Melanocyte of skin (primary cell): ENCODE results near the gene CCDC142. TPM values are rescaled to one million over a fixed set of nuclear protein-coding genes. Genes with fewer than 3 reads are reported as not detected.

Source experiments
- total RNA-seq, 2 donors: library from RNA; depleted of rRNA; stranded (reverse); fragments of >200 nt; gene quantifications; 2 replicates each; pipeline ENCODE4 v1.2.3, GENCODE V29; 2012

CCDC142 gene, protein sequence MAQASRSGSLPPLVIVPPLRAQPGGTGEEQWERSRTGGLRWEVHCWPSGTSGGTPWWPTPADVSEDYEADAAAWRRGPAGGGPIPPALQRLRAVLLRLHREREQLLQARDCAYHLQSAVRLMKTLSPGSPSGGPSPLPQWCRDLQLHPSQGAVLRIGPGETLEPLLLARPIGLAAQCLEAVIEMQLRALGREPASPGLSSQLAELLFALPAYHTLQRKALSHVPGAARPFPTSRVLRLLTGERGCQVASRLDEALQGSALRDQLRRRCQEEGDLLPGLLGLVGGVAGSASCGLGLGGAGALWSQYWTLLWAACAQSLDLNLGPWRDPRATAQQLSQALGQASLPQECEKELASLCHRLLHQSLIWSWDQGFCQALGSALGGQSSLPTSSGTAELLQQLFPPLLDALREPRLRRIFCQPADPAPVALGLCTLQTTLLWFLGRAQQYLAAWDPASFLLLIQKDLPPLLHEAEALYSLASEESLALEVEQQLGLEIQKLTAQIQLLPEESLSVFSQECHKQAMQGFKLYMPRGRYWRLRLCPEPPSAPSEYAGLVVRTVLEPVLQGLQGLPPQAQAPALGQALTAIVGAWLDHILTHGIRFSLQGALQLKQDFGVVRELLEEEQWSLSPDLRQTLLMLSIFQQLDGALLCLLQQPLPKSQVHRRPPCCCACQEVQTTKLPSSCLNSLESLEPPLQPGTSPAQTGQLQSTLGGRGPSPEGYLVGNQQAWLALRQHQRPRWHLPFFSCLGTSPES
- 10 to 100 TPM; 22.6 to 24.1 TPM for total RNA-seq

DNA sequence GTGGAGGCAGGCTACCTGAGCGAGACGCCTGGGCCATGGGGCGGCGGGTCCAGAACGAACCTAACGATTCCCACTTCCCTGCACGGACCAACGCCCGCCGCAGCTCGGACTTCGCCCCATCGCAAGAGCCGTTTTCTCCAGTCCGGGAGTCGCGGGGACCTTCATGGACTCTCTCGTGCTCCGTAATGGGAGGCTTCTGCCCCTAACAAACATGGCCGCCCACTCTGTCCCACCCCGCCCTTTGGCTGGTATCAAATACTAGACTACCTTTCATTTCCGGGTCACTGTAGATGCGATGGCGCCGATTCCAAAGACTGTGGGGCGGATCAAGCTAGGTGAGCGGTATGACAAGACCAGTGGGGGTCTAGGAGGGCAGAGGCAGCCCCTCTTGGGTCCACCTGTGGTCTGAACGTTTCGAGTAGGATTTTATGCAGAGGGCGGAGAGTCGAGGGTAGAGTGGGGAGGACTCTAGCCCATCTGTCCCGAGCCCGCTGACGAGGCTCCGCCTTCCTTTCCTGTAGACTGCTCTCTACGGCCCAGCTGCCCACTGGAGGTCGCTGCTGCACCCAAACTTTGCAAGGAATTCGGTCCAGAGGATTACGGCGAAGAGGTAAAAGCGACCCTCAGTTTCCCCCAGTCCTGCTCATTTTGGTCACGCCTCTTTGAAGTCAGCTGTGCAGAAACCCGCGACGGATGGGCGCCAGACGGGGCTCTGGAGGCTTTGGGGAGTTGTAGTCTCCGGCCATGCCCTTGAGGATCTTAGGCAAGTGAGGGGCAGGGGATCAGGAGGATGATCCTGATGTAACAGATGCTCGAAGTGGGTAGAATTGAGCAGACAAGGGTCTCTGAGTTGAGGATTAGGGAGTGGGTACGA lies at the start of gene CCDC142, which contains the start of gene TTC31:
TSS of gene CCDC142 (minus strand) at position 198 of the 874 bp plus-strand sequence. CDS start at position 37, 161 bp downstream.
TSS of gene TTC31 (plus strand) at position 281 of the 874 bp plus-strand sequence. CDS start at position 296, 15 bp downstream.

DNA sequence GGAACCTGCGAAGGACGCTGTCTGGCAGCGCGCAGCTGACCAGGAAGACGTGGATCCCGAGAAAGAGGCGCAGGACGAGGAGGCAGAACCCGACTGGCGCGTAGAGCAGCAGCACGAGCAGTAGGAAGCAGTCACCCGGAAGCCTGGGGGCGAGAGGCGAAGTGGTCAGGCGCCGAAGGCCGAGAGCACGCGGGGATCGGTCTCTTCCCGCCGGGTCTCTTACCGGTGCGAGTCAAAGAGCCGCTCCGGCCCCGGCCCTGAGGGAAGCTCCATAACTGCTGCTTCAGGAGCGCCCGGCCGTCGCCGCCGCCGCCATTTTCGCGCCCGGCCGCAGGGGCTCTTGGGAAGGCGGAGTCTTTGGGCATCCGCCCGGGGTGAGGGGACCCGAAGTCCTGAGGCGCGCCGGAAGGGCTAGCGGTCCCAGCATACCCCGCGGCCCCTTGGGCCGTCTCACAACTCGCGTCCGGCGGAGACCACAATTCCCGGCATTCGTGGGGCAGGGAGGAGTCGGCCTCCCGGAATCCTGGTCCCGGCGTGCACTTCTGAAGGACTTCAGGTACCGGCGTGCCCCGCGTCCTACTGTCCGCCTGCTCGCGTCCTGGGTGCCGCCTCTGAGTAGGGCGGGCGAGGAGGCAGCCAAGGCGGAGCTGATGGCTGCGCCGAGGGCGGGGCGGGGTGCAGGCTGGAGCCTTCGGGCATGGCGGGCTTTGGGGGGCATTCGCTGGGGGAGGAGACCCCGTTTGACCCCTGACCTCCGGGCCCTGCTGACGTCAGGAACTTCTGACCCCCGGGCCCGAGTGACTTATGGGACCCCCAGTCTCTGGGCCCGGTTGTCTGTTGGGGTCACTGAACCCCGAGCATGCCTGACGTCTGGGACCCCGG lies 46.8 kb upstream of the CCDC142 start, which contains the start of the genes AUP1 and HTRA2:
TSS of gene AUP1 (minus strand) at position 350 of the 882 bp plus-strand sequence. CDS start at position 273, 77 bp downstream.
TSS of gene HTRA2 (plus strand) at position 577 of the 882 bp plus-strand sequence. CDS start at position 651, 74 bp downstream.

DNA sequence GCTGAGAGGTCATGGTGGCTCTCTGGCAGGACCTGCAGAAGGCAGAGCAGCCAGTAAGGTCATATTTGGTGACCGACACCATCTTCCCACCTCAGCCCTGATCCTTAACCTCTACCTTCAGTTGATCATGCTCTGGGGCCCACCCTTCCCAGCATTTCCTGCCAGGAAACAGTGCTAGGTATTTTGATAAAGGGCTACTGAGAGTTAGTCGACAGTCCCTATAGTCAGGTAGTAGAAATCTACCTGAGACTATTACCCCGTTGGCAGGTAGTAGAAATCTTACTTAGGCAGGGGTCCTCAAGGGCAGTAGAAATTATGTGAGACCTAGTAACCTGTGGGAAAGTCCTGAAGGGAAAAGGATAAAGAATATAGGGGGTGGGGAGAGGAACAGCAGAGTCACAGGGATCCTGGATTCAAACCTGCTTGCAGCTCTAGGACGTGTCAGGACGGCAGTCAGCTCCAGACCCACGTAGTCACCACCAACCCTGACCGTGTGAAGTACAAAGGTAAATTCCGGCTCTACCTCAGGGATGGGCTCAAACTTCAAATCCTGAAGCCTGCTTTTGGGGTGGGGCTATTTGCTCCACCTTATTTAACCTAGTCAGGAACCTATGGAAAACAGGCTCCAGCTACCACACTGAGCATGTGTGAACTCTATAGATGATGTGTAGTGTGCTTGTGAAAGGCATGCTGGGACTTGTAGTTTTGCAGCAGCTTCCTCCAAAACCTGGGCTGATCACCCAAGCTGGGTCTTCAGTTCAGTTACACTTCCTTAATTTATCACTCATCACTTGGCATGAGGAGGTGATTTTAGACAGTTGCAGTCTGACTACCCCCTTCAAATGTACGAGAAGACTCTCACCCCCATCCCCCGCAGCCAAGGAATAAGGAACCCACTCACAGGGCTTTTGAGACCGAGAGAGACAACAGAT lies 43.2 kb upstream of the CCDC142 start, which contains the start of gene DQX1:
TSS of gene DQX1 (minus strand) at position 515 of the 932 bp plus-strand sequence. CDS start at position 13, 502 bp downstream.

DNA sequence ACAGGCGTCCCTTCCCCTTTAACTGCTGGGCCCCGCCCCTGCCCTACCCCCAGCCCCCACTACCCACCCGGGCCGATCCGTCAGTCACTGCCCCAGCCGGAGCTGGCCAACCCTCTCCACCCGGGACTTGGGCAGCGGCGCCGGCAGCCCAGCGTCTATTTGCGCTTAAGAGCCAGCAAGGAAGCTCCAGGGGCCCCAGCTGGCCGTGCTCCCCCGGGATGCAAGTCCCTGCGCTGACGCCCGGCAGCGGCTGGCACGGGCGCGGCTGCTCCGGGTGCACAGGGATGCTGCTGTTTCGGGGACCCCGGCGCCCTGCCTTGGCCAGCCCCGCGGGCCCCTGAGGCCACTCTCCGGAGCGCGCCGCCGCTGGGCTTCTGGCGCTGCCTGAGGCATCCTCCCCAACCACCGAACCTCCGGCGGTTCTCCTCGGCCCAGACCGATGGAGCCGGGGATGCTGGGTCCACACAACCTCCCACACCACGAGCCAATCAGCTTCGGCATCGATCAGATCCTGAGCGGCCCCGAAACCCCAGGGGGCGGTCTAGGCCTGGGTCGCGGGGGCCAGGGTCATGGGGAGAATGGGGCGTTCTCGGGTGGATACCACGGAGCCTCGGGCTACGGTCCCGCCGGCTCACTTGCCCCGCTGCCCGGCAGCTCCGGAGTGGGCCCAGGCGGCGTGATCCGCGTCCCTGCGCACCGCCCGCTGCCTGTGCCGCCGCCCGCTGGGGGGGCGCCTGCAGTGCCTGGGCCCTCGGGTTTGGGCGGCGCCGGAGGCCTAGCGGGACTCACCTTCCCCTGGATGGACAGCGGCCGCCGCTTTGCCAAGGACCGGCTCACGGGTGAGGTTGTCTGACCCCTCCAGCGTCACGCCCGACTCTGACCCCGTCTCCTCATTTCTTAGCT lies 31.8 kb upstream of the CCDC142 start, which contains the start of gene TLX2:
TSS of gene TLX2 (plus strand) at position 83 of the 903 bp plus-strand sequence. CDS start at position 440, 357 bp downstream.

DNA sequence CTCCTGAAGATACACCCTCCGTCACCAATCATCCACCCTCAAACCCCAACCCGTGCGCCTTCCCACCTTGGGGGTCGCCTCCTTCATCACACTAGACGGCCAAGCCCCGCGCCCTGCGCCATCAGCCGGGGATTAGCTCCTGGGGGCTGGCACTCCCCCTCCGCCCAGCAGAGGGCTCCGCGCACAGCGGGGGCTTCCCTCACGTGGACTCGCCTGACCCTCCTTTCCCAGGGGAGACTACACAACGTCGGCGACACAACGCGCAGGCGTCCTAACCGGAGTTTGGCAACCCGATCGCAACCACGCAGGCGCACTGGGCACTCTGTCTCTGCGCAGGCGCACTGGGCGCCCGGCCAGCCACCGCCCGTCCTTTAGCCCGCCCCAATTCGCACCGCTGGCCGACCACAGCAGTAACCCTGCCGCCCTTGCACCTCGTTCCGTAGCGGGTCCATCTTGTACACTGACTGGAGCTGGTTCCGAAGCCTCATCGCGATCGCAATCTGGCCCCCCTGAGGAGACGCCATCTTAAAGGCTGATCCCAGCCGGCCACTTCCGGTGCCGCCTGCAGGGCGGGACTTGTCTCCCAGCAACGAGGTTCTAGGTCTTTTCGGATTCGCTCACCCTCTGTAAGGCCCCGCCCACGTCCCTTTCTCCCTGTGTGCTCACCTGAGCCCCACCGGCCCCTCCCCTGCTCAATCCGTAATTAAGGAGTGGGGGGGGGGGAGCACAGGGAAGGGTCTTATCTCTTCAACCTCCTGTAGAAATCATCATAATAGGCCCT lies 24.5 kb upstream of the CCDC142 start, which contains the start of gene PCGF1:
TSS of gene PCGF1 (minus strand) at position 551 of the 781 bp plus-strand sequence. CDS start at position 524, 27 bp downstream.

DNA sequence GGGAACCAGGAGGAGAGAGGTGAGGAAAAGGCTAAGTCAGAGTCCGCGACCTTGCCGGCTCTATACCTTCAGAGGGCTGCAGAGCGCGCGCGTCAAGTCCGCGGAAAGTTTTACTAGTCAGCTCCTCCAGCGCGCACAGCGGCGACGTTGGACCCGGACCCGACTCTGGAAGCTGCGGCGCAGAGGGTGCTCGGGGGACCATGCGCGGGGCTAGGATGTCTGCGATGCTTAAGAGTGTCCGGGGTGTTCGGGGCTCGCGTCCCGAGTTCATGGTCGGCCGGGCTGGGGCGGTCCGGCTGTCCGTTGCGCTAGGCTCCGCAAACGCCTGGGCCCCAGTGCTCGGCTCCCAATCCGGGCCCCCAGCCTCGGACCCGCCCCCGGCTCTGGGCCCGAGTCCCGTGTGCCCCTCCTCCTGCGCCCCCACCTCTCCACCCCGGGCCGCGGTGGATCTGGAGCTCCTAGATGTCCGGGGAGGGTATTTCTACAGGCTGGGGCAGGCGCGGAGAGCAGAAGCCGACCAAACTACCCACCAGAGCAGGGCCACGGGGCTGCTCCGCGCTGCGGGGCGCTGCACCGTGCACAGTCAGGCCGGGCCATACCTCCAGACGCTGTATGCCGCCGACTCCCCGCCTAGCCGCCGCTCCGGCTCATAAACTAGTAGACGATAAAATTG lies 16.6 kb upstream of the CCDC142 start, which contains the start of gene LBX2:
TSS of gene LBX2 (minus strand) at position 337 of the 673 bp plus-strand sequence. CDS start at position 271, 66 bp downstream.

DNA sequence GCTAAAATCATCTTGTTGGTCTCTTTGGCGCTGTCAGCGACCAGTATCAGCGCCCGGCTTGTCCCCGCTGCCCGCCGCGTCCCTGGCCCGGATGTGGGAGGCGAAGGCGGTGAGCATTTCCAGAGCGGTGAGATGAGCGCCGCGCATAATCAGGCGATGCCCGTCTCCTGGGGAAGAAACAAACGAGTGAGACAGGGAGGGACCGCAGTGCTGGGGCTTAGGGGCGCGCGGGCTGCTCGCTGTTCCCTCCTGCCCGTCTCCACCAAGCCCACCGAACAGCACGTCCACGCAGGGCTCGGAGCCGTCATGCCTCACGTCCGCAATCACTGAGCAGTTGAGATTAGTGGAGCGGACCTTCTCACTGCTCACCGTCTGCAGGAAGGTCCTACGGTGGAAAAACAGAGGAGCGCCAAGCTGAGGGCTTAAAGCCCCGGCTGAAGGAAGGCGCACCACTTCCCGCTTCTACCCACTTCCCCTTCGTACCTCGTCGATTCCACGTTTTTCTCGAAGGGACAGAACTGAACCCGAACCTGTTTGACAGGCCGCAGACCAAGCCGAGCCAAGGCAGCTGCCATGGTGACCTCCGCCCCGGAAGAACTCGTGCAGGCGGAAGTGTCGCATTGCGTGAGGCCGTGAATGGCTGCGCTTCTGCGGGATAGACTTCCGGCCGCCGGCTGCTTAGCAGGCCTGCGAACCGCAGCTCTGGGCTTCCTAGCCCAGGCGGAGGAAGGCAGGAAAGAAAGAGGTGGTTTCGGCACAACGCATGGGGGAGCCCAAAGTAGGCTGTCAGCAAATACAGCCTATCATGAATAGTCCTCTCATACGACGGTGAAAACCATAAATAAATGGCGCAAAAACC lies 10.5 kb downstream of the CCDC142 start, which contains the start of gene MRPL53:
TSS of gene MRPL53 (minus strand) at position 595 of the 859 bp plus-strand sequence. CDS start at position 575, 20 bp downstream.

DNA sequence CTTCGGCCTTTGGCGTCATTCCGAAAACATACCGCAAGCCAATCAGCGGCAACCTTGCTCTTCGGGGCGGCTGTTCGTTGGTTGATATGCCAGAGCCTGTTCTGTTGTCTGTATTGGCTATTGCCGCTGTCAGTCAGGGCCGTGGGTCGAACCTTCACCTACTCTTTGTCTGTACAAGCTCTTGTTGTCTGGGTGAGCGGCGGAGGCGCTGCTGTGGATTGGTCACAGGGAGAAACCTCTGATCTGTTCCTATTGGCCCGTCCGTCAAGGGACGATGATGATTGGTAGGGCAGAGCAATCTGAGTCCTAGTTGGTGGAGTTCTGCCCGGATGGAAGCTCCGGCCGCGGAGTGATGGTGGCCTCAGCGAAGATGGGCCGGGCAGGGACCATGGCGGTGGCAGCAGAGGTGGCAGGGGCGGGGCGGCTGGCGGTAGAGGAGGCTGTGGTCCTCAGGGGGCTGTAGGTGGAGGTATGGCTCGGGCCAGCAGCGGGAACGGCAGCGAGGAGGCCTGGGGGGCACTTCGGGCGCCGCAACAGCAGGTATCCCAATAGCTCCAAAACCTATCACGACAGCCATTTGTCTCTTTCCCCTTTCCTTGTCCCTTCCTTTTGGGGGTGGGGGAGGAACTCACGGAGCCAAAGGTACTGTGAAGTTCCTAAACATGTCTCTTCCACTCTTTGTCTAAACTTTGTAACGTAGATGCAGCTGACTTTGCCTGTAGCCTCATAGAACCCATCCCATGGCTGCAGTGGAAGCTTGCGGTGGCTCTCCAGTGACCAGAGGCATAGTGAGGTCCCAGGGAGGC lies 24.5 kb downstream of the CCDC142 start, which contains the start of gene WBP1:
TSS of gene WBP1 (plus strand) at position 307 of the 806 bp plus-strand sequence. CDS start at position 472, 165 bp downstream.

DNA sequence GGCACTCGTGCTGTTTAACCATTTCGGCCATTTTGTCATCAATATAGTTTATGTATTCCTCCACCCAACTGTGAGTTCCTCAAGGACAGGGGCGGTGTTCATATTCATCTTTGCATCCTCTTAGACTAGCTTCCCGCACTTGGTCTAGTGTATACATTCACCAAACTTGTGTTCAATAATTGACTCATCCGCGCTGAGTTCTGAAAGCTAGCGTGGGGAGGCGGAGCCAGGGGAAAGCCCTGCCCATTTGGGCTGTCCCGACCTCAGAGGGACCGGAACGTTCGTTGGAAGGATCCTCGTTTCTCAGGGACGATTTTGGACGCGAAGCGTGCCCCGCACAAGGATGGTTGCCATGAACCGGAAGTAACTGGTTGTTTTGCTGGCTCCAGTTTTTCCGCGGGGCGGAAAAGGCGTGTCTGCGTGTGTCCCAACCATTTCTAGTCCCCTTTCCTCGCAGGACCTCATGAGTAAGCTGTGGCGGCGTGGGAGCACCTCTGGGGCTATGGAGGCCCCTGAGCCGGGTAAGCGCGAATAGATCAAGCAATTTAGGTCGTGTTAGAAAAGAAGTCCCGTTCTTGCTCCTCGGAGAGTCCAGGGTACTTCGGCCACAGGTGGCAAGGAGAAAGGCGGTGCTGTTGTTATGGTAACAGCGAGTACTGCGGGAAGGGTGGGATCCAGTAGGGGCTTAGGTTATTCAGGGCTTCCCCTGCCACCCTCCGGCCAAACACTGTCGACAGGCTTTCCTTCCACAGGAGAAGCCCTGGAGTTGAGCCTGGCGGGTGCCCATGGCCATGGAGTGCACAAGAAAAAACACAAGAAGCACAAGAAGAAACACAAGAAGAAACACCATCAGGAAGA lies 27.9 kb downstream of the CCDC142 start, which contains the start of gene INO80B:
TSS of gene INO80B (plus strand) at position 434 of the 858 bp plus-strand sequence. CDS start at position 464, 30 bp downstream.

DNA sequence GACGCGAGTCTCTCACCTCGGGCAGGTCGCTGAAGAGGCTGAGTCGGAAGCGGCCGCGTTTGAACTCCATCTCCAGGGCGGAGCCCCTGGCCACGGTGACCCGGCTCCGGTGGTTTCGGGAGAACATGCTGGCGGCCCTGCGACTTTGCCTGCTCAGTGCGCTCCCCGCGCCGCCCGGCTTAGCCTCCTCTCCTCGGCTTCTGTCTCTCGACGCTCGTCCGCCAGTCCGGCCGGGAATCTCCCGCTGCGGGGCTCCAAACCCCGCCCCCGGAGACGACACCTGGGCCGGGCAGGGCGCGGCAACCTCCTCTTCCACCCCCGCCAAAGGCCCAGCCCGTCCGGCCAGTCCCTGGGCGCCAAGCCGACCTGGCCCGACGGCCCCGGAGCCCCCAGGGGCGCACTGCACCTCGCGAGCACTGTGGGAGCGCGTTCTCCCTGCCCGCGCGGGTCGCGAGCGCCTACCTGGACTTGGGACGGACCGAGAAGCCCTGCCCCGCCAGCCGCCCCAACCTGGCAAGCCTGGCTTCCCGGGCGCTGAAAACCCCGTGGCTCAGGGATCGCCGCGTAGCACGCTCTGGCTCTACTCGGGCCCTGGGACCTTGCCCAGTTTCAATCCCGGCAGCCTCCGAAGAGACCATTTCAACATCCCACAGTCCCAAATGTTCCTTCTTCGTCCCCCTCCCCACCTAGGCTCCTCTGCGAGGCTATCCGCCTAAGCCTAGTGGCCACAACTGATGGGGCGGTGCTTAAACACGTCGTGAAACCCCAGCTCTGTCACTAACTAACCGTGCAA lies 40.9 kb downstream of the CCDC142 start, which contains the start of gene RTKN:
TSS of gene RTKN (minus strand) at position 248 of the 793 bp plus-strand sequence. CDS start at position 127, 121 bp downstream.

